GM12878 (cell line): ENCODE measurements around the gene TM7SF2. TPM values are rescaled to one million over a fixed set of nuclear protein-coding genes. Genes with fewer than 3 reads are reported as not detected.
A peak's percentile ranks its signal among the peaks of the same experiment; 100 is the strongest.

Experiments used
- EED ChIP-seq: sonication (generic); IDR thresholded peaks from 2 replicates; pipeline ENCODE4 v1.6.1; 2016; ENCODE audit warnings: antibody characterized with exemption, low read depth
- EP300 ChIP-seq, 2 experiments: fragments of 150-350 bp in 1 of 2; IDR thresholded peaks; 2 replicates each; pipeline ENCODE4 v1.6.1; 2011 to 2012; ENCODE audit warnings: low read depth in 2 of 2, low read length in 2 of 2, borderline replicate concordance in 1 of 2, improper control_type of control experiment in 1 of 2, inconsistent platforms in 1 of 2; ENCODE audit not compliant: control insufficient read depth in 1 of 2
- FOXK2 ChIP-seq: fragments of 450-650 bp; IDR thresholded peaks from 2 replicates; pipeline ENCODE4 v1.6.1; 2017; ENCODE audit warnings: mild to moderate bottlenecking, moderate library complexity
- HDAC6 ChIP-seq: fragments of 200-600 bp; sonication (generic); IDR thresholded peaks from one replicate; pipeline ENCODE4 v1.8.0; 2017; ENCODE audit warnings: antibody characterized with exemption; ENCODE audit not compliant: unreplicated experiment
- HDGF ChIP-seq: fragments of 450-650 bp; IDR thresholded peaks from 2 replicates; pipeline ENCODE4 v1.6.1; 2016; ENCODE audit warnings: antibody characterized with exemption
- IRF4 ChIP-seq: IDR thresholded peaks from 2 replicates; pipeline ENCODE4 v1.6.1; 2011; ENCODE audit warnings: low read depth, low read length
- KAT2A ChIP-seq: conservative IDR thresholded peaks from 2 replicates; pipeline ENCODE4 v1.6.1; 2011; ENCODE audit warnings: low read depth, low read length; ENCODE audit not compliant: control insufficient read depth
- KLF5 ChIP-seq: fragments of 450-650 bp; IDR thresholded peaks from 2 replicates; pipeline ENCODE4 v1.6.1; 2014; ENCODE audit warnings: mild to moderate bottlenecking; ENCODE audit not compliant: partially characterized antibody
- MTA2 ChIP-seq: fragments of 450-650 bp; IDR thresholded peaks from 2 replicates; pipeline ENCODE4 v1.6.1; 2016; ENCODE audit warnings: low read depth, mild to moderate bottlenecking, moderate library complexity
- NFYA ChIP-seq: IDR thresholded peaks from 2 replicates; pipeline ENCODE4 v1.6.1; 2011; ENCODE audit warnings: low read depth, mild to moderate bottlenecking, low read length, improper control_type of control experiment, borderline replicate concordance
- NR2C2 ChIP-seq: IDR thresholded peaks from 2 replicates; pipeline ENCODE4 v1.6.1; 2011; ENCODE audit warnings: borderline replicate concordance, low read depth; ENCODE audit not compliant: control insufficient read depth, insufficient read length
- PAX5 ChIP-seq: IDR thresholded peaks from 2 replicates; pipeline ENCODE4 v1.6.1; 2011; ENCODE audit warnings: low read depth, low read length, borderline replicate concordance
- POLR2A ChIP-seq: IDR thresholded peaks from 2 replicates; pipeline ENCODE4 v1.6.1; 2011; ENCODE audit warnings: low read depth, mild to moderate bottlenecking, low read length
- RAD51 ChIP-seq: fragments of 450-650 bp; IDR thresholded peaks from 2 replicates; pipeline ENCODE4 v1.6.1; 2016; ENCODE audit warnings: moderate library complexity, mild to moderate bottlenecking, inconsistent platforms
- RCOR1 ChIP-seq: conservative IDR thresholded peaks from 2 replicates; pipeline ENCODE4 v1.6.1; 2012; ENCODE audit warnings: low read depth, low read length, improper control_type of control experiment
- RUNX3 ChIP-seq: IDR thresholded peaks from 2 replicates; pipeline ENCODE4 v1.6.1; 2012; ENCODE audit warnings: low read length, inconsistent platforms
- SMAD1 ChIP-seq: fragments of 450-650 bp; IDR thresholded peaks from 2 replicates; pipeline ENCODE4 v1.6.1; 2018; ENCODE audit warnings: mild to moderate bottlenecking, low read depth; ENCODE audit not compliant: partially characterized antibody
- SMC3 ChIP-seq: IDR thresholded peaks from 2 replicates; pipeline ENCODE4 v1.6.1; 2011; ENCODE audit warnings: low read length, improper control_type of control experiment, borderline replicate concordance
- SREBF2 ChIP-seq: IDR thresholded peaks from 2 replicates; pipeline ENCODE4 v1.6.1; 2012; ENCODE audit warnings: mild to moderate bottlenecking, low read length
- TARDBP ChIP-seq: IDR thresholded peaks from 2 replicates; pipeline ENCODE4 v1.6.1; 2016; ENCODE audit warnings: borderline replicate concordance
- TCF3 ChIP-seq: IDR thresholded peaks from 2 replicates; pipeline ENCODE4 v1.6.1; 2012; ENCODE audit warnings: low read depth, mild to moderate bottlenecking, low read length, borderline replicate concordance; ENCODE audit not compliant: insufficient read depth
- WRNIP1 ChIP-seq: IDR thresholded peaks from 2 replicates; pipeline ENCODE4 v1.6.1; 2011; ENCODE audit warnings: low read depth, low read length, improper control_type of control experiment, borderline replicate concordance
- ZNF24 ChIP-seq: fragments of 450-650 bp; IDR thresholded peaks from 2 replicates; pipeline ENCODE4 v1.6.1; 2017; ENCODE audit warnings: antibody characterized with exemption, mild to moderate bottlenecking
- ZNF274 ChIP-seq: IDR thresholded peaks from one replicate; pipeline ENCODE4 v1.8.0; 2011; ENCODE audit not compliant: insufficient read length, insufficient read depth
- polyA plus RNA-seq, 11 experiments: library from polyadenylated mRNA; depleted of rRNA in 4 of 11; unstranded in 6 of 11; stranded (reverse) in 5 of 11; fragments of >200 nt; fragmentation: Nextera tagmentation in 4 of 11; fragmentation: Illumina TruSeq in 1 of 11; extraction: Ambion mirVana in 4 of 11; extraction: Trizol in 1 of 11; gene quantifications; 1 replicate in 1 of 11; 2 replicates in 10 of 11; pipeline versions ENCODE4 v1.2.1 to v1.2.3, GENCODE V29; 2011 to 2016; ENCODE audit warnings: inconsistent platforms in 2 of 11, missing spikeins in 2 of 11, low read depth in 1 of 11
- total RNA-seq, 4 experiments: library from RNA; depleted of rRNA in 3 of 4; stranded (reverse); fragments of >200 nt in 3 of 4; fragmentation: Illumina TruSeq in 1 of 4; extraction: Trizol in 1 of 4; gene quantifications; 2 replicates each; pipeline versions ENCODE4 v1.2.1 to v1.2.3, GENCODE V29; 2013 to 2021
- TF ChIP-seq, protein P1 (sequence below): fragments of 450-650 bp; IDR thresholded peaks from 2 replicates; pipeline ENCODE4 v1.6.1; 2016; ENCODE audit warnings: mild to moderate bottlenecking
- TF ChIP-seq, protein P2 (sequence below), 3 experiments: IDR thresholded peaks in 2 of 3; conservative IDR thresholded peaks in 1 of 3; 2 replicates each; pipeline ENCODE4 v1.5.1; 2011; ENCODE audit warnings: low read depth in 3 of 3, low read length in 3 of 3, mild to moderate bottlenecking in 3 of 3, control low read depth in 2 of 3, moderate library complexity in 2 of 3, inconsistent platforms in 1 of 3, mixed read lengths in 1 of 3; ENCODE audit not compliant: control insufficient read depth in 2 of 3, insufficient read depth in 1 of 3; ENCODE audit errors: extremely low read depth in 1 of 3
- TF ChIP-seq, protein P3 (sequence below): IDR thresholded peaks from 2 replicates; pipeline ENCODE4 v1.6.1; 2011; ENCODE audit warnings: mild to moderate bottlenecking, low read depth, low read length, moderate library complexity; ENCODE audit not compliant: insufficient replicate concordance

TM7SF2 gene
- total and polyA plus RNA-seq, 10 of the 15 experiments (the other 5 are each of a cell fraction or from before 2014, with no cell fraction given), result 0.52 to 57.7 (median 20.7) TPM

DNA sequence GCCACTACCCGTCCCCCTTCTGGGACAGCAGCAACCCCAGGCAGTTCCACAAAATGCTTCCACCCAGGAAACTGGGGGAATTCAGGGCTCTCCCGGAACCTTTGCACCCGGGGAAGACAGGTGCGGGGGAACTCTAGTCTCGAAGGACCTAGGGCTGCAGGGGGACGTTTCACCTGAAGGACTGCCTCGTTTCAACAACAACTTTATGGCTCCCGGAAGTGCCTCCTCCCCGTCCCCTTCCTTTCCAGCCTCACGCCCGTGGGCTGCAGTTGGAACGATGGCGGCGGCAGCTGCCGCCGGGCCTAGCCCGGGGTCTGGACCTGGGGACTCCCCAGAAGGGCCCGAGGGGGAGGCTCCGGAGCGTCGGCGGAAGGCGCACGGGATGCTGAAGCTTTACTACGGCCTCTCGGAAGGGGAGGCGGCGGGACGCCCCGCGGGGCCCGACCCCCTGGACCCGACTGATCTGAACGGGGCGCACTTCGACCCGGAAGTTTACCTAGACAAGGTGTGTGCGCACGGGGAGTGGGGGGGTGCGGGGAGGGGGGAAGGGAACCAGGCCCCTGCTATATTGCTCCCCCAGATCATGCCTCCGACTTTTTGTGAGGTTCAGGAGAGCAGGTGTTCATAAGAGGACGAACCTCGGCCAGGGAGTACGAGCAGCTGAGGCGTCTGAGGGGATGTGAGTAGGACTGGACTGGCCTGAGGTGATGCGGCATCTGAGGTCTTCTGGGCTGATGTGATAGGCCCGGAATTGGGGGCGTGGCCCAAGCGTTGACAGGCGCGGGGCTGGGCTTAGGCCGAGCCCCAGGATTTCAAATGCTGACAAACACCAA, 15.5 kb upstream of the TM7SF2 start, which contains the start of gene VPS51 (continued):
- TF ChIP-seq KAT2A, result no peak
- peak; percentile 70; the same call in 1 of the 2 replicates for TF ChIP-seq MTA2
- TF ChIP-seq KLF5, result peak; percentile 93
- TF ChIP-seq SMC3, result no peak
- peak; percentile 93 for TF ChIP-seq IRF4
- TF ChIP-seq WRNIP1, result peak; percentile 99
- TF ChIP-seq TCF3, result peak; percentile 46; the same call in 1 of the 2 replicates
- TF ChIP-seq PAX5, result peak; percentile 61
- TF ChIP-seq RCOR1, result peak; percentile 92; the same call in 1 of the 2 replicates
- peak; percentile 83 for TF ChIP-seq RUNX3
- TF ChIP-seq, protein P1, sequence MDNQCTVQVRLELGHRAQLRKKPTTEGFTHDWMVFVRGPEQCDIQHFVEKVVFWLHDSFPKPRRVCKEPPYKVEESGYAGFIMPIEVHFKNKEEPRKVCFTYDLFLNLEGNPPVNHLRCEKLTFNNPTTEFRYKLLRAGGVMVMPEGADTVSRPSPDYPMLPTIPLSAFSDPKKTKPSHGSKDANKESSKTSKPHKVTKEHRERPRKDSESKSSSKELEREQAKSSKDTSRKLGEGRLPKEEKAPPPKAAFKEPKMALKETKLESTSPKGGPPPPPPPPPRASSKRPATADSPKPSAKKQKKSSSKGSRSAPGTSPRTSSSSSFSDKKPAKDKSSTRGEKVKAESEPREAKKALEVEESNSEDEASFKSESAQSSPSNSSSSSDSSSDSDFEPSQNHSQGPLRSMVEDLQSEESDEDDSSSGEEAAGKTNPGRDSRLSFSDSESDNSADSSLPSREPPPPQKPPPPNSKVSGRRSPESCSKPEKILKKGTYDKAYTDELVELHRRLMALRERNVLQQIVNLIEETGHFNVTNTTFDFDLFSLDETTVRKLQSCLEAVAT, result peak; percentile 90
- 0 out of 2 replicates have a peak, but pooled peaks have one; percentile 11 for TF ChIP-seq RAD51
- peak; percentile 78 for TF ChIP-seq EED
- TF ChIP-seq SREBF2, result peak; percentile 53; the same call in 1 of the 2 replicates
- TF ChIP-seq POLR2A, result peak; percentile 99
- TF ChIP-seq, protein P2, sequence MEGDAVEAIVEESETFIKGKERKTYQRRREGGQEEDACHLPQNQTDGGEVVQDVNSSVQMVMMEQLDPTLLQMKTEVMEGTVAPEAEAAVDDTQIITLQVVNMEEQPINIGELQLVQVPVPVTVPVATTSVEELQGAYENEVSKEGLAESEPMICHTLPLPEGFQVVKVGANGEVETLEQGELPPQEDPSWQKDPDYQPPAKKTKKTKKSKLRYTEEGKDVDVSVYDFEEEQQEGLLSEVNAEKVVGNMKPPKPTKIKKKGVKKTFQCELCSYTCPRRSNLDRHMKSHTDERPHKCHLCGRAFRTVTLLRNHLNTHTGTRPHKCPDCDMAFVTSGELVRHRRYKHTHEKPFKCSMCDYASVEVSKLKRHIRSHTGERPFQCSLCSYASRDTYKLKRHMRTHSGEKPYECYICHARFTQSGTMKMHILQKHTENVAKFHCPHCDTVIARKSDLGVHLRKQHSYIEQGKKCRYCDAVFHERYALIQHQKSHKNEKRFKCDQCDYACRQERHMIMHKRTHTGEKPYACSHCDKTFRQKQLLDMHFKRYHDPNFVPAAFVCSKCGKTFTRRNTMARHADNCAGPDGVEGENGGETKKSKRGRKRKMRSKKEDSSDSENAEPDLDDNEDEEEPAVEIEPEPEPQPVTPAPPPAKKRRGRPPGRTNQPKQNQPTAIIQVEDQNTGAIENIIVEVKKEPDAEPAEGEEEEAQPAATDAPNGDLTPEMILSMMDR (IDR thresholded peaks at IDR 0.05 in 2 of 3, conservative IDR thresholded peaks at IDR 0.05 in 1 of 3; ENCODE audit: control insufficient read depth in 2 of 3, extremely low read depth in 1 of 3, insufficient read depth in 1 of 3, low read depth in 3 of 3, low read length in 3 of 3), result no peak
- no peak for TF ChIP-seq ZNF274
- TF ChIP-seq FOXK2, result peak; percentile 85
- TF ChIP-seq SMAD1, result peak; percentile 24
- no peak for TF ChIP-seq NFYA
- TF ChIP-seq HDAC6, result no peak
- 0 out of 4 replicates have a peak, but pooled peaks of 1 of the 2 experiments have one; percentile 19 for TF ChIP-seq EP300 (IDR thresholded peaks at IDR 0.05; ENCODE audit: borderline replicate concordance in 1 of 2, control insufficient read depth in 1 of 2, low read depth in 2 of 2, low read length in 2 of 2)
- TF ChIP-seq, protein P3, sequence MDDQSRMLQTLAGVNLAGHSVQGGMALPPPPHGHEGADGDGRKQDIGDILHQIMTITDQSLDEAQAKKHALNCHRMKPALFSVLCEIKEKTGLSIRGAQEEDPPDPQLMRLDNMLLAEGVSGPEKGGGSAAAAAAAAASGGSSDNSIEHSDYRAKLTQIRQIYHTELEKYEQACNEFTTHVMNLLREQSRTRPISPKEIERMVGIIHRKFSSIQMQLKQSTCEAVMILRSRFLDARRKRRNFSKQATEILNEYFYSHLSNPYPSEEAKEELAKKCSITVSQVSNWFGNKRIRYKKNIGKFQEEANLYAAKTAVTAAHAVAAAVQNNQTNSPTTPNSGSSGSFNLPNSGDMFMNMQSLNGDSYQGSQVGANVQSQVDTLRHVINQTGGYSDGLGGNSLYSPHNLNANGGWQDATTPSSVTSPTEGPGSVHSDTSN, result peak; percentile 46
- no peak for TF ChIP-seq NR2C2
- TF ChIP-seq TARDBP, result peak; percentile 100
- TF ChIP-seq HDGF, result no peak
- peak; percentile 84 for TF ChIP-seq ZNF24
